Measurements from ENCODE around the gene ACVR1B.

ACVR1B gene

GRCh38 chr12:51941011-51941581 is 10.4 kb upstream of the ACVR1B start:
- TF ChIP-seq TAF1 (IDR thresholded peaks at IDR 0.05; ENCODE audit: borderline replicate concordance, insufficient read depth, low read length) (no peak), POLR2AphosphoS5 (IDR thresholded peaks at IDR 0.05; ENCODE audit: low read depth, low read length) (no peak), SIN3A (IDR thresholded peaks at IDR 0.05; ENCODE audit: borderline replicate concordance, insufficient read depth, low read length) (no peak), REST (IDR thresholded peaks at IDR 0.05; ENCODE audit: insufficient read depth in 1 of 2, low read depth in 2 of 2, low read length in 2 of 2) (no peak), FOXP2 (optimal IDR thresholded peaks at IDR 0.05; ENCODE audit: borderline replicate concordance, extremely low read depth, extremely low read length, insufficient read depth) (no peak)

- TF ChIP-seq TAF1 (IDR thresholded peaks at IDR 0.05; ENCODE audit: borderline replicate concordance, insufficient read depth, low read length) (no peak), POLR2AphosphoS5 (IDR thresholded peaks at IDR 0.05; ENCODE audit: low read depth, low read length) (no peak), SIN3A (IDR thresholded peaks at IDR 0.05; ENCODE audit: borderline replicate concordance, insufficient read depth, low read length) (no peak), FOXP2 (optimal IDR thresholded peaks at IDR 0.05; ENCODE audit: borderline replicate concordance, extremely low read depth, extremely low read length, insufficient read depth) (no peak), REST (IDR thresholded peaks at IDR 0.05; ENCODE audit: insufficient read depth in 1 of 2, low read depth in 2 of 2, low read length in 2 of 2) (no peak)
Measured at GRCh38 chr12:51941604-51942003, 9.9 kb upstream of the ACVR1B start.

- TF ChIP-seq FOXP2 (optimal IDR thresholded peaks at IDR 0.05; ENCODE audit: borderline replicate concordance, extremely low read depth, extremely low read length, insufficient read depth) = no peak
Measured at GRCh38 chr12:51942056-51942455, 9.4 kb upstream of the ACVR1B start.

- TF ChIP-seq TAF1 (IDR thresholded peaks at IDR 0.05; ENCODE audit: borderline replicate concordance, insufficient read depth, low read length) (no peak), SIN3A (IDR thresholded peaks at IDR 0.05; ENCODE audit: borderline replicate concordance, insufficient read depth, low read length) (no peak), FOXP2 (optimal IDR thresholded peaks at IDR 0.05; ENCODE audit: borderline replicate concordance, extremely low read depth, extremely low read length, insufficient read depth) (no peak), POLR2AphosphoS5 (IDR thresholded peaks at IDR 0.05; ENCODE audit: low read depth, low read length) (no peak), REST (IDR thresholded peaks at IDR 0.05; ENCODE audit: insufficient read depth in 1 of 2, low read depth in 2 of 2, low read length in 2 of 2) (no peak)
Measured at GRCh38 chr12:51942501-51943000, 8.9 kb upstream of the ACVR1B start.

- TF ChIP-seq POLR2AphosphoS5 (IDR thresholded peaks at IDR 0.05; ENCODE audit: low read depth, low read length) (no peak), REST (IDR thresholded peaks at IDR 0.05; ENCODE audit: insufficient read depth in 1 of 2, low read depth in 2 of 2, low read length in 2 of 2) (no peak), FOXP2 (optimal IDR thresholded peaks at IDR 0.05; ENCODE audit: borderline replicate concordance, extremely low read depth, extremely low read length, insufficient read depth) (no peak), SIN3A (IDR thresholded peaks at IDR 0.05; ENCODE audit: borderline replicate concordance, insufficient read depth, low read length) (no peak), TAF1 (IDR thresholded peaks at IDR 0.05; ENCODE audit: borderline replicate concordance, insufficient read depth, low read length) (no peak)
Measured at GRCh38 chr12:51943346-51943745, 8.2 kb upstream of the ACVR1B start.

Data from PFSK-1 (cell line).